Midbrain (tissue), 1 donor: ENCODE measurements around the gene AMBRA1.

Experiments used
- DNase-seq: peaks from one replicate; lab custom pipeline; 2025; lab: John Stamatoyannopoulos, UW

The AMBRA1 gene

GRCh38 chr11:46508360-46508759 lies 85.5 kb downstream of the AMBRA1 start:
- no peak for DNase-seq

GRCh38 chr11:46506483-46506791 lies 87.4 kb downstream of the AMBRA1 start:
- DNase-seq, result no peak

- DNase-seq, result no peak
These were observed 87.9 kb downstream of the AMBRA1 start for GRCh38 chr11:46505741-46506482.

GRCh38 chr11:46504817-46505613 lies 88.8 kb downstream of the AMBRA1 start:
- no peak for DNase-seq

- DNase-seq, result no peak
These were observed 94.0 kb downstream of the AMBRA1 start for GRCh38 chr11:46499821-46500220.

- no peak for DNase-seq
These were observed 94.9 kb downstream of the AMBRA1 start for GRCh38 chr11:46498968-46499367.

- DNase-seq, result no peak
These were observed 95.6 kb downstream of the AMBRA1 start for GRCh38 chr11:46498179-46498578.

GRCh38 chr11:46497498-46497897 lies 96.3 kb downstream of the AMBRA1 start:
- no peak for DNase-seq

- DNase-seq, result no peak
These were observed 100.0 kb downstream of the AMBRA1 start for GRCh38 chr11:46493791-46494190.

GRCh38 chr11:46492532-46492931 lies 101.3 kb downstream of the AMBRA1 start:
- DNase-seq, result no peak

- no peak for DNase-seq
These were observed 102.0 kb downstream of the AMBRA1 start for GRCh38 chr11:46491661-46492330.

GRCh38 chr11:46490666-46491065 lies 103.2 kb downstream of the AMBRA1 start:
- no peak for DNase-seq

- DNase-seq, result no peak
These were observed 103.9 kb downstream of the AMBRA1 start for GRCh38 chr11:46489656-46490560.

- DNase-seq, result no peak
These were observed 107.9 kb downstream of the AMBRA1 start for GRCh38 chr11:46485856-46486443.

- no peak for DNase-seq
These were observed 109.7 kb downstream of the AMBRA1 start for GRCh38 chr11:46484101-46484500.

- DNase-seq, result no peak
These were observed 112.9 kb downstream of the AMBRA1 start for GRCh38 chr11:46480909-46481308.

- no peak for DNase-seq
These were observed 113.6 kb downstream of the AMBRA1 start for GRCh38 chr11:46480166-46480726.

- no peak for DNase-seq
These were observed 114.2 kb downstream of the AMBRA1 start for GRCh38 chr11:46479601-46480000.

GRCh38 chr11:46478196-46478595 lies 115.6 kb downstream of the AMBRA1 start:
- DNase-seq, result no peak

GRCh38 chr11:46477136-46477535 lies 116.7 kb downstream of the AMBRA1 start:
- DNase-seq, result no peak

- DNase-seq, result no peak
These were observed 117.8 kb downstream of the AMBRA1 start for GRCh38 chr11:46475926-46476545.
